Measurements from ENCODE around the gene ACAN.

ACAN gene

GRCh38 chr15:88896333-88897033, 93.2 kb downstream of the ACAN start:
- Histone ChIP-seq H3K27me3 (replicated peaks; ENCODE audit: control insufficient read depth, insufficient read depth, low read length) (peaks cover 2% of the 10 kb centered on the region; the same call in 1 of the 2 replicates), H3K4me3 (replicated peaks; ENCODE audit: low read depth, low read length) (no peak overlapping the region), H3K36me3 (ENCODE audit: control insufficient read depth, insufficient read depth, low read length) (no peaks in the 10 kb centered on the region)
- DNase-seq (ENCODE audit: extremely low read depth, insufficient read length): no peak
- no peak for TF ChIP-seq CTCF (IDR thresholded peaks at IDR 0.05; ENCODE audit: insufficient read depth, low read length, poor library complexity, severe bottlenecking)

DNA sequence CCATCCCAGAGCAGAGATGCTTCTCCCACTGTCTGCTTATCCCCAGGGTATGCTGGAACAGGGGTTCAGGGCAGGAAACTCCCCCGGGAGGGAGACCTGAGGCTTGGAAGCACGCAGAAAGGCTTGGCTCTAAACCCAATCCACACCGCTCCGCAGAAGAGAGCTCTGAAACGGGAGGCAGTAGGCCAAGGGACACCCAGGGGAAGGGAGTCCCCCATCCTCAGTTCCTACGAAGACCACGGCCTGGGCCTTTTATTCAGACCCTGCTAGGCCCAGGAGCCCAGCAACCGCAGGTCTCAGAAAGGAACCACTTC, 93.9 kb downstream of the ACAN start:
- Histone ChIP-seq H3K27me3 (replicated peaks; ENCODE audit: control insufficient read depth, insufficient read depth, low read length) (peaks cover 2% of the 10 kb centered on the region; the same call in 1 of the 2 replicates), H3K36me3 (ENCODE audit: control insufficient read depth, insufficient read depth, low read length) (no peaks in the 10 kb centered on the region), H3K4me3 (replicated peaks; ENCODE audit: low read depth, low read length) (no peak overlapping the region)
- no peak for TF ChIP-seq CTCF (IDR thresholded peaks at IDR 0.05; ENCODE audit: insufficient read depth, low read length, poor library complexity, severe bottlenecking)
- no peak for DNase-seq (ENCODE audit: extremely low read depth, insufficient read length)

GRCh38 chr15:88897456-88898194, 94.4 kb downstream of the ACAN start:
- DNase-seq (ENCODE audit: extremely low read depth, insufficient read length): no peak
- H3K4me3 ChIP-seq (replicated peaks; ENCODE audit: low read depth, low read length): no peak overlapping the region
- peak; percentile 45 for TF ChIP-seq CTCF (IDR thresholded peaks at IDR 0.05; ENCODE audit: insufficient read depth, low read length, poor library complexity, severe bottlenecking)
- peaks cover 2% of the 10 kb centered on the region; the same call in 1 of the 2 replicates for H3K27me3 ChIP-seq (replicated peaks; ENCODE audit: control insufficient read depth, insufficient read depth, low read length)
- no peaks in the 10 kb centered on the region for H3K36me3 ChIP-seq (ENCODE audit: control insufficient read depth, insufficient read depth, low read length)

GRCh38 chr15:88898736-88899135, 95.5 kb downstream of the ACAN start:
- DNase-seq (ENCODE audit: extremely low read depth, insufficient read length): no peak
- Histone ChIP-seq H3K4me3 (replicated peaks; ENCODE audit: low read depth, low read length) (no peak overlapping the region), H3K27me3 (replicated peaks; ENCODE audit: control insufficient read depth, insufficient read depth, low read length) (peaks cover 2% of the 10 kb centered on the region; the same call in 1 of the 2 replicates), H3K36me3 (ENCODE audit: control insufficient read depth, insufficient read depth, low read length) (no peaks in the 10 kb centered on the region)
- no peak for TF ChIP-seq CTCF (IDR thresholded peaks at IDR 0.05; ENCODE audit: insufficient read depth, low read length, poor library complexity, severe bottlenecking)

- no peak for DNase-seq (ENCODE audit: extremely low read depth, insufficient read length)
- TF ChIP-seq CTCF (IDR thresholded peaks at IDR 0.05; ENCODE audit: insufficient read depth, low read length, poor library complexity, severe bottlenecking): no peak
- Histone ChIP-seq H3K27me3 (replicated peaks; ENCODE audit: control insufficient read depth, insufficient read depth, low read length) (peaks cover 2% of the 10 kb centered on the region), H3K4me3 (replicated peaks; ENCODE audit: low read depth, low read length) (no peak overlapping the region), H3K36me3 (ENCODE audit: control insufficient read depth, insufficient read depth, low read length) (no peaks in the 10 kb centered on the region)
Measured at GRCh38 chr15:88899251-88899650, 96.0 kb downstream of the ACAN start.

All from GM06990 (cell line).